GM19372 (cell line): ENCODE data around the gene DAAM2.

ENCODE experiments used
- ATAC-seq: cut with Tn5 transposase; IDR thresholded peaks from one replicate; pipeline ENCODE4 v1.9.1; 2021; ENCODE audit warnings: mild to moderate bottlenecking, low read depth, moderate library complexity; ENCODE audit not compliant: unreplicated experiment

Gene DAAM2

DNA sequence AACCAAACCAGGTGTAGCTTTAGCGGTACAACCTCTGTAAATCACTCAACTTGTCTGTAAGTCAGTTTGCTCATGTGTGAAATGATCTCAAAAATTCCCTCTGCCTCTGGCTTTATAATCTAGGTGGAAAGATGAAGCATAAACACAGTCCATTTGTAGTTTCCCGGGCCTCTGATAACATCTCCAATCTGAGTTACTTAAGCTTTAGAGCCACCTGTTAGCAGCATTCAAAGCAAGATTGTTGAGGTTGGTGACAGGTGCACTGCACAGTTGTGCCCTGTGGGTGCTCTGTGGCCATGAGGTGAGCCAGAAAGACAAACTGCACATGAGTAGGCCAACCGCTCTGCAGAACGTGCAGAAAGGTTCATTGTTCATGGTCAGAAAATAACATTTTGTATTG, 88.4 kb downstream of the DAAM2 start:
- no peak for ATAC-seq

DNA sequence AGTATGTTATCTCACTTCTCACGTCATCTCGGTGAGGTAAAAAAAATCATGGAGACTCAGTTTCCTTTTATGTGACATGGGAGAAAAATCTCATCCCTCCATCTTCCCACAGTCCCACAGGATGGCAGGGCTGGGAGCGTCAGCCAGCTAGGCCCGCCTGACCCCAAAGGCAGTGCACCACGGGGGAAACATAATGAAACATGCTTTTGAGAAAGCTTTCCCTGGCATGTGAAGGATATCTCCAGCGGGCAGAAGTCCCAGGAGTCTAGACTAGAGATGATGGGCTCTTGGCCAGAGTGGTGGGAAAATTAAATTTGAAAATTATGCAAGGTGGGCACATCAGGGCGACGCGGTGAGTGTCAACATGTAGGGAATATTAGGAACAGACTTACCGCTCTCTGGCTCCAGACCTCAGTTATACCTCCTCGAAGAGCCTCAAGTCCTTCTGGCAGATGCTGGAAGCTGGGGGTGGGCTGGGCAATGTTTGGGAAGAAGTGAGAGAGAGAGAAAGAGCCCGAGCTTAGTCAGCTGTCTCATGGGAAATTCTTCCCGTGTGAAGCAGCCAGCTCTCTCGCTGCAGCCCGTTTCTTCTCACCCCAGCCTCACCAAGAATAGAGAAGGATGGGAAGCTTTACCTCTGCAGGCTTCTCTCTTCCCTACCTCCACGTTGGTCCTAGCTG, 89.8 kb downstream of the DAAM2 start:
- ATAC-seq, result no peak

DNA sequence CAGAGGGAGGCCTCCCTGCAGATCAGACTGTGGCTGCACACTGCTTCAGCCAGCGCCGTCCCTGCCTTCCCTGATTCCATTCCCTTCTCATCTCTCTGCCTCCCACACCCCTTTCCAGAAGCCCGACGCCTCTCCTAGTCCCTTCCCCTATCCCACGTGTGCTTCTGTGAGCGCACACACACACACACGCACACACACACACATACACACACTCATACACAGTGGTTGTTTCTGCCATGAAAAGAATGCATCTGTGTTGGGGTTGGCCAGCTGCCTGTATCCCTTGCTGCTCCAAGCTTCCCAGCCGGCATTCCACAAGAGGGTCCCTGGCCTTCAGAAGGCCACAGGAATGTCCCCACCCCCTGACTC, 90.3 kb downstream of the DAAM2 start:
- no peak for ATAC-seq

DNA sequence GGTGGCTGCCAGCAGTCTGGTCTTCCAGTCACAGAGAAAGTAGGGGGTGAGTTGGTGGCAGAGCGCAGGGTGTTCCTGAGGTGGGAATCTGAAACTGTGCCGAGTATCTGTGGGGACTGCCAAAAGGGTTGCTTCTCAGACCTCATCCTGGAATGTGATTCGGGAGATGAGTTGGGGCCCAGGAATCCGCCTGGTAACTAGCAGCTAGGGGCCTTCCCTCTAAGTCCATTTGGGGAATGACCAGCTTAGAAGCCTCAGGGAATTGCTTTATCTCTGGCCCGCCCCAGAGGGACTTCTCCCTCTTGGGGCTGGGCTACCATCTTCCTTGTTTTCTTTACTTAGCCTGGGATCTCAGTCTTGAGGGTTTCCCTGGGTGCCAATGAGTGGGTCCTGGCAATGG, 92.5 kb downstream of the DAAM2 start:
- no peak for ATAC-seq

DNA sequence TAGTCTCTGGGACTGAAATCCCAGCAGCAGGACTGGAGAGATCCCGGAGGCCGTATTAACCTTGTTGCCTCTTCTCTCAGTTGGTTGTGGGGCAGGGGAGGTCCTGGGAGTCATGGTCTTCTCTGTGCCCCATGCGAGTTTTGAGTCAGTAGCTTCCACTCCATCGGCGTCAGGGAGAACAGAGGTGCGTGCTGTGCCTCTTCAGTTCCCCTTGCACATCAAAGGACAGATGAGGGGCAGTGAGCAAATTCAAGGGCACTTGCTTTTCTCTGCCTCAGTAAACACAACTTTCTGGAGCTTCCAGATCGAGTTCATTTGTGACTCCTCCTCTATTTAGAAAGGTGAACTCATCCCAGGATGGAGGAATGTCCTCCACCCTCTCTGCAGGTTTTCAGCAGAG, 93.5 kb downstream of the DAAM2 start:
- ATAC-seq, result no peak

DNA sequence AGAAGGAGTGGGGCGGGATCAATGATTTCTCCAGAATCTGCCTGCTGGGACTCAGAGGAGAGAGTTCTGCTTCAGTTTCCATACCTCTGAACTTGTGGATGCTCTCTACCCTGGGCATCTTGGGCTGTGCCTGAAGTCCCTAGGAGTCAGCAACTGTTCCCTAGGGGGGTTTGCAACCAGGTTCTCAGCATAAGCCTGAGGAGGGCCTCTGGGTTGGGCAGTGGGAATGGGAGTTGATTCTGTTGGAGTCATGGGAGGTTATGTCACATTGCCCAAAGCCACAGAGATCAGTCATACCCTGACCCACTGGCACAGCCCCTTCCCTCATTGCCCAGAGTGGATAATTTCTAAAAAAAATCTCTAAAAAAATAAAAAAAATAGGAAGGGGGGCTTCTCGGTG, 94.7 kb downstream of the DAAM2 start:
- no peak for ATAC-seq

DNA sequence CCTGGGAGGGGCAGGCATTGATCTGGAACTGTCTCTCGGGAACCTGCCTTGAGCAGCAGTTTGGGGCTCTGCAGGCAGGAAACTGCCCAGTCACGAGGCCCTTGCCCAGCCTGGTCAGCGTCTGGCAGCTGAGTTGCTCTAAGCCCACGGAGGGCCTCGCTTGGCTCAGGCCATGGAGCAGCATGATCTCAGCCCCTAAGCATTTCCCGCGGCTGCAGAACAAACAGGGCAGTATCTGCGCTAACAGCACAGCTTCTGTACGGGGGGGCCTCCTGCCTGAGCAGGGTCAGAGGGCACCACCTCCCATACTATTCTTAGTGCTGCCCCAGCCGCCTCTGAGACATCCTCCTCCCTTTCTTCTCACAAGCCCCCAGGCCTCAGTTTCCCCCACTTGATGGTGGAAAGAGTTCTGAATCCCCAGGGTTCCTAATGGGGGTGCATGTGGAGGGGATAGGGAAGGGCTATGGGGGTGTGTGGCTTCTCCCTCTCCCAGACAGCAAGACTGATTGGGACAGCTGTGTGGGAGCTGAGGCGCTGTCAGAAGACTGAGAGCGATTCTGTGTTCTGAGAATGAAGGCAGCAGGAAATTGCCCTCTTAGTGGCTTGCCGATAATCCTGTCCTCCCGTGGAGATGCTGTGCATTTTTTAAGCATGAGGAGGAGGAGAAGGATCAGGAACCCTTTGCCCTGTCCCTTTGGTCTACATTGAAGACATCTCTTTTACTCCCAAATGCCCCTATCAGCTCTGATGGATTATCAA, 95.7 kb downstream of the DAAM2 start:
- no peak for ATAC-seq

DNA sequence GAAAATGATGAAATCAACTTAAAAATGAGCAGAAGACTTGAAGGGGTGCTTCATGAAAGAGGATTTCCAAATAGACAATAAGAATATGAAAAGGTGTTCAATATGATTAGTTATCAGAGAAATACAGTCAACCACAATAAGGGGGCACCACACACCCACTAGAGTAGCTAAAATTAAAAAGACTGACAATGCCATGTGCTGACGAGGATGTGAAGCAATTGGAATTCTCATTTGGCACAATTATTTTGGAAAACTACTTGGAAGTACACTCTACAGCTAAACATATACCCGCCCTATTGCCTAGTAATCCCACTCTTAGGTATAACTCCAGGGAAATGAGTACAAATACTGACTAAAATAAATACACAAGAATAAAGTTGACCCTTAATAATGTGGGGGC, 97.1 kb downstream of the DAAM2 start:
- no peak for ATAC-seq

DNA sequence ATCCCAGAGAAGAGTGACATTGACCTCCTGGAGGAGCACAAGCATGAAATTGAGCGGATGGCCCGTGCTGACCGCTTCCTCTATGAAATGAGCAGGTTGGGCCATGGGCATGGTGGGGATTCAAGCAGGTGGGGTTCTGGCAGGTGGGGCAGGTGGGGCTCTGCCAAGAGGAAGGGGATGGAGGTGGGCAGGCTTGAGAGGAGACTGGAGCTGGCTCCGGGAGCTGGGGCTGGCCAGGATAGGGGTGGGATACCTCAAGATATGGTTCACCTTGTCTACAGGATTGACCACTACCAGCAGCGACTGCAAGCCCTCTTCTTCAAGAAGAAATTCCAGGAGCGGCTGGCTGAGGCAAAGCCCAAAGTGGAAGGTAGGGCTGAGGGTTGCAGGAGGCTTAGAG, 99.2 kb downstream of the DAAM2 start:
- ATAC-seq, result no peak

DNA sequence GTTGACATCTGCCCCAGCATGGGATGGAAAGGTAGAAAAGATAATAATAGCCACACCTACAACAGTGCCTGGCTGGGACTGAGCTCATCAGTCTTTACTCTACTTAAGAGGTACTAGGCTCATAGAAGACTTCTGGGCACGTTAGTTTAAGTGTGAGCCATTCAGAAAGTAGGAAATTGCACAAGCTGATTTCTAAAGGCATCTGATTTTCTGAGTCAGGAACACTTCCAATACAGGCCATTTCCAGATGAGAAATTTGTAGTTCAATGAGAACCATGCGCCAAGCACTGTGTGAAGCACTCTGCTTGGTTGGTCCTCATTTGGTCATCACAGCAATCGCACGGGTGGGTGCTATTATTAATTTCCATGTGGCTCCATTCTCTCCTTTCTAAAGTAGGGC, 99.8 kb downstream of the DAAM2 start:
- ATAC-seq, result no peak

DNA sequence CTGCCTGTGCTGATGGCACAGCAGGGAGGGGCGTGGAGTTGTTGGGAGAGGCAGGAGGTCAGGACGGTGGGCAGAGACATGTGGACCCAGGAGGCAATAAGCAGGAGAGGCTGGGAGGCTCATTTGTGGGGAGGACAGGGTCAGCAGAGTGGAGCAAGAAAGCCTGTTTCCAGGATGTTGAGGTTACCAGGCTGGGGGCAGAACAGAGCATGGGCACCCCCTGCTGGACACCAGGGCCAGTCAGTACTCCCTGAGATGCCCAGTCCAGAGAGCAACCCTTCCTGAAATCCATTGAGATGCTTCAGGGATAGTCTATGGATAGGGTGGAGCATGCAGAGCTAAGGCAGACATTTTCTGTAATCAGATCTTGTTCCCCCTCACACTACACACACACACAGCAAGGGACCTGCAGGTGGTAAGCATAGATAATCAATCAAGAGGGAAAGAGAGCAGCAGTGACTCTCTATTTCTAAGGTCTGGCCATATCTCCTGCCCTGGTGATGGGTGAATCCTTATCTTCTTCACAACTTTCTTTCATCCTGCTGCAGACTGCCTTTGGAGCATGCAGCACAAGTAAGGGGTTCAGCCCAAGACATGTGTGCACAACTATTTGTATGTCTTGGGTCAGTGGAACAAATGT, 100.4 kb downstream of the DAAM2 start:
- ATAC-seq, result no peak

DNA sequence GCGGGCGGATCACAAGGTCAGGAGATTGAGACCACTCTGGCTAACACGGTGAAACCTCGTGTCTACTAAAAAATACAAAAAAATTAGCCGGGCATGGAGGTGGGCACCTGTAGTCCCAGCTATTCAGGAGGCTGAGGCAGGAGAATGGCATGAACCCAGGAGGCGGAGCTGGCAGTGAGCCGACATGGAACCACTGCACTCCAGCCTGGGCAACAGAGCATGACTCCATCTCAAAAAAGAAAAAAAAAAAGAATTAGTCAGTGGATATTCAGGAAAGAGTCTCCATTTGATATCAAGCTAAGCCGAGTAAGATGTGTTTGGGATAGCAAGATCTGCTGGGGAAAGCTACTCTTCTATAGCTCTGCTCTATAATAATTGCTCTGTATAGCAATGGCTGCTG, 101.1 kb downstream of the DAAM2 start:
- no peak for ATAC-seq

DNA sequence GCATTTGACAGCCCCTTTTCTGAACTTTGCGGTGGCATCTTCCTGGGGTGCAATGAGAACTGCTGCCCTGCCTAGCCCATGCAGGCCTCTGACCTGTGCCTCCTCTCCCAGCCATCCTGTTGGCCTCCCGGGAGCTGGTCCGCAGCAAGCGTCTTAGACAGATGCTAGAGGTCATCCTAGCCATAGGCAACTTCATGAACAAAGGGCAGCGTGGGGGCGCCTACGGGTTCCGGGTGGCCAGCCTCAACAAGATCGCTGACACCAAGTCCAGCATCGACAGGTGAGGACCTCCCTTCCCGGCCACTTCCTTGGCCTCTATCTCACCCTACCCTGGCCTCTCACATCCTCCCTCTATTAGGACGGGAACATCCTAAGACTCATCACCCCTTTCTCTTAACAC, 104.5 kb downstream of the DAAM2 start:
- no peak for ATAC-seq

DNA sequence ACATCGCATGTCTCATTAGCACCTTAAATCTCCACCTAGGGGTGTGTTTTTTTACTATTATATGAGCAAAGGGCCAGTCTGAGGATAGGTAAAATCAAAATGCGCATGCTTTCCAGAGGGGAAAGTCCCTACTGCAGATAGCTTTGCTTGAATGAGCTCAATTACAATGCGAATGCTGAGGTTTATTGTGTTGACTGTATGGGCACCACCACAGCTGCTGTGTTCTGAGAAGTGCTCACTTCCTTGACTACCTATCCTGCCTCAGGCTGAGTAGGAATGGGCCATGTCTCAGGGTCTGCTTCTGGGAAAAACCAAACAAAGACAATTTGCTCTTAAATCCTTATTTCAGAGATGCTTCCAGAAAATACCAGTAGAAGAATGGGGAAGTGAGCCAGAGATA, 105.5 kb downstream of the DAAM2 start:
- ATAC-seq, result no peak

DNA sequence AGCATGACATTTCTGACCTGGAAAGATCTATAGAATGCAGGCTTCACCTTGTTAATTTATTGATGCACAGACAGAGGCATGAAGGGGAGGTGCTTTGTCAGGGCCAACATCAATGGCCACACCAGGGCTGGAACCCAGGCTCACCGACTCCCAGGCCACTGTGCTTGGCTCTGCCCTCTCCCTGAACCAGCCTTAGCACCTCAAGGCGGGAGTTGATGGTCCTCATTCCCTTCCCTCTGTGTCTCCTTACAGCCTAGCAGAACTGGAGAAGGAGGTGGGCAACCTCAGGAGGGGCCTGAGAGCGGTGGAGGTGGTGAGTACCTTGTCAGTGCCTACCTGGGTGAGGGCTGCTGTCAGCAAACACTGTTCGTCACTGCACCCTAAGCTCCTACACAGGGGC, 106.4 kb downstream of the DAAM2 start:
- no peak for ATAC-seq

DNA sequence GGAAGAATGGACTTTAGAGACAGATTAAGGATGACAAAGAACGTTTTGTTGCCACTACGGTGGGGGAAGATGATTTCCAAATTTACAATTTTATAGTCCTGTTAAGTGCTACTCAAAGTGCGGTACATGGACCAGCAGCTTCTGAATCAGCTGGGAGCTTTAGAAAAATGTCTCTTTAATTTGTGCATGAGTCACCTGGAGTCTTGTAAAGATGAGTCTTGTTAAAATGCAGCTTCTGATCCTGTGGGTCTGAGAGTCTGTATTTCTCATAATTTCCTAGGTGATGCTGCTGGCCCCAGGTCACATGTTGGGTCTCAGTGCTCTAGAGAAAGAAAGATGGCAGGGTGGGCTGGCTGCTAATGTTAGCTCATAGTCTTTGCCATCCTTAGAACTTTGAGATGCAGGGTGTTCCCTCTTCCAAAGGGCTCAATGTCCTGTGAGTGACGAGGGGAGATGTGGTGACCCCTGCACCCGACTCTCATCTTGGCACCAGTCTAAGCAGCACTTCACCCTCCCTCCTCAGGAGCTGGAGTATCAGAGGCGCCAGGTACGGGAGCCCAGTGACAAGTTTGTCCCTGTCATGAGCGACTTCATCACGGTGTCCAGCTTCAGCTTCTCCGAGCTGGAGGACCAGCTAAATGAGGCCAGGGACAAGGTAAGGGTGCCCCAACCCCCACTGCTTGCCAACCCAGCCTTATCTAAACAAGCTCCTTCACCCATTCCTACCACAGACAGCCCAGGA, 107.5 kb downstream of the DAAM2 start:
- no peak for ATAC-seq

DNA sequence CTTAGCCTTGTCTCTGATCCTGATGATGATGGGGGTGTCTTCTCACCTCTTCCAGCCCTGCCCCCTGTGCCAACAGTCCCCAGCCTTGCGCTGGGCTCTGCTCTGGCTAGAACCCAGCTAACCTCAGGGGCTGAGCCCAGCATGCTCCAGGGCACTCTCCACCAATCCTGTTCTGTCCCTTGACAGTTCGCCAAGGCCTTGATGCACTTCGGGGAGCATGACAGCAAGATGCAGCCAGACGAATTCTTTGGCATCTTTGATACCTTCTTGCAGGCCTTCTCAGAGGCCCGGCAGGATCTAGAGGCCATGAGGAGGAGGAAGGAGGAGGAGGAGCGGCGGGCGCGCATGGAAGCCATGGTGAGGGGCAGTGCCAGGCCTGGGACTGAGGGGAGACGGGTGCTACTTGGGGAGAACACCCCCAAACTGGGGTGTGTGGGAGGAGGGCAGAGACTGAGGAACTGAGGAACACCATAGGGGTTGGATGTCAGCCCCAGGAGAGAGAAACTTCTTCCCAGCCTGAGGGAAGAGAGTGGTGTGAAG, 109.0 kb downstream of the DAAM2 start:
- ATAC-seq, result no peak

DNA sequence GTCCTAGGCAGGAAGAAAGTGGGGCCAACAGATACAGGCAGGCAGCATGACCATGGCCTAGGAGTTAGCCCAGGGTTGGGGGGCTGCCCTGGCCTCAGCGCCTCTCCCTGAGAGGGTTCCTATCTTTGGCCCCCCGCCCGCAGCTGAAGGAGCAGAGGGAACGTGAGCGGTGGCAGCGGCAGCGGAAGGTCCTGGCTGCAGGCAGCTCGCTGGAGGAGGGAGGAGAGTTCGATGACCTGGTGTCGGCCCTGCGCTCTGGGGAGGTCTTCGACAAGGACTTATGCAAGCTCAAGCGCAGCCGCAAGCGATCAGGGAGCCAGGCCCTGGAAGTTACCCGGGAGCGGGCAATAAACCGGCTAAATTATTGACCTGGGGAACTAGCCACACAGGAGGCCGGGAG, 109.5 kb downstream of the DAAM2 start:
- no peak for ATAC-seq

DNA sequence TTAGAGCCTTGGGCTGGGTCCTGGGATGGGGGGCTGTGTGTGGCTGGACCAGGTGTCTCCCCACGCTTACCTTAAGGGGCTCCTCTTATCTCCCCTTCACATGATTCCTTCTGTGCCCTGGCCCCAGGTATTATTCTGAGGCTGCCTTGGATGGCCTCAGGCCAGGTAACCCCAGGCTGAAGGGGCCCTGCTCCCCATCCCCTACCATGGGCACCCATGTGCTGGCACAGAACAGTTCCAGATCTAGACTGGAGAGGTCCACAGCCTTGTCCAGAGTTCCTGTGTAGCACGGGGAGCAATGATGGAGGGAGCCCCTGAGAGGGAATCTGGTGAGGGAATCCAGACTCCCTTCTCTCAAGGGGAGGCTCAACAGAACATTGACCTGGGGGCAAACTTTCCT, 110.0 kb downstream of the DAAM2 start:
- ATAC-seq, result no peak

DNA sequence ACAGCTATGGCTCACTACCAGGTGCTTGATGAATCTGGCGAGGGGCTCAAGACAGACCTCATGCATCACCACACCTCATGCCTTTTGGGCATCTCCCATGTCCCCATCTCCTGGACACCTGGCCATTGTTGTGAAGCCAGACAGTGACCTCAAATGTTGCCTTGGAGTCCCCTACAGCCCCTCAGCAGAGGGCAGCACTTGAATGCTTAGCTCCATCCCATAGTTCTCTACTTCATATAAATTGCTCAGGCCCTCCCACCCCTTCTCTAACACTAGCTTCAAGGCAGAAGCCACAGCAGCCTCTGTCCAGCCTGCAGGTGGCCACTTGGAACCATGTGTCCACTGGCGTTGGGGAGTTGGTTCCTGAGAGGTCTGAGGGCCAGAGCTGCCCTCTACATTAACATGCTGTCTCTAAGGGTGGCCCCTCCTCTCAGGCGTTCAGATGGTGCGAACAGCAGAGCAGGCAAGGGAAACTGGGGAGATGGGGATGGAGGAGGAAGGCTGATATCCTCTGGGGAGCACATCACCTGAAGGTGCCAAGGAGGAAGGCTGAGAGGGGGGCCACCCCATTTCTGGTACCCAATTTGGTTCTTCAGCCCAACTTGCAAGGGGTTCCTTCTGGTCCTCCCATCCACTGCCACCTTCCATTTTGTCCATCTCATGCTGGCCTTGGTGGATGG, 110.8 kb downstream of the DAAM2 start:
- no peak for ATAC-seq
